ENCODE results near the gene ZBTB9.

DNA sequence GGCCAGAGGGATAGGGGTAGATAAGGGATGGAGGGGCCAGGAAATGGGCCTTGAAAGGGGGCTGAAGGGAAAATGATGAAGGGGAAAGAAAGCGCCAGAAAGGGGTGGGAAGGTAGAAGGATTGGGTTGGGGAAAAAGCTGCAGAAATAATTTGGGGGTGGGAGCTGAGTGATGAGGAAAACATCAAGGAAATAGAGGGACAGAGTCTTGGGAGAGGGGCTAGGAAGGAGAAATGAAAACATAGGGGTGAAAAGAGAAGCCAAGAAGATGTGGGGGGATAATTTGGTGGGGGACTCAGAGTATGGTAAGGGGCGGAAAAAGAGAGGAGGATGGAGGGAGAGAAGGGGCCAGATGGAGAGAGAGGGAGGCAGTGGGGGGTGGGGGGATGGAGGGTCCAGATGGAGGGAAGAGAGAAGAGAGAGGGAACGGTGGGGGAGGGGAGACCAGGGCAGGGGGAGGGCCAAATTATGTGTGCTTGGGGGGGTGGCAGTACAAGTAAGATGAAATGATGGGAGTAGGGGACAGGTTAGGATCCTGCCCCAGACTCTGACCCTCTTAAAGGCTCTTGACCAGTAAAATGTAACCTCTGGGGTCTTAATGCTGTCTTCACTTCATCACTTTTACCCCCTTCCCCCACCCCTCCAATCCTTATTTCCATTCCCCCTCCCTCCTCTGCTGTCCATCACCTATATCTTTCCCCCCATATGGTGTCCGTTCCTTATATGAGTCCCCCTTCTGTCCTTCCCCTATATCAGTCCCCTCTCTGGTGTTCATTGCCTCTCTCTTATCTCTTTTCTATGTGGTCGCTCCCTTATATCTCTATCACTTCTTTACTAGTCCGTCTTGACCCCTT, 33.7 kb upstream of the ZBTB9 start:
- TF ChIP-seq, protein P1, sequence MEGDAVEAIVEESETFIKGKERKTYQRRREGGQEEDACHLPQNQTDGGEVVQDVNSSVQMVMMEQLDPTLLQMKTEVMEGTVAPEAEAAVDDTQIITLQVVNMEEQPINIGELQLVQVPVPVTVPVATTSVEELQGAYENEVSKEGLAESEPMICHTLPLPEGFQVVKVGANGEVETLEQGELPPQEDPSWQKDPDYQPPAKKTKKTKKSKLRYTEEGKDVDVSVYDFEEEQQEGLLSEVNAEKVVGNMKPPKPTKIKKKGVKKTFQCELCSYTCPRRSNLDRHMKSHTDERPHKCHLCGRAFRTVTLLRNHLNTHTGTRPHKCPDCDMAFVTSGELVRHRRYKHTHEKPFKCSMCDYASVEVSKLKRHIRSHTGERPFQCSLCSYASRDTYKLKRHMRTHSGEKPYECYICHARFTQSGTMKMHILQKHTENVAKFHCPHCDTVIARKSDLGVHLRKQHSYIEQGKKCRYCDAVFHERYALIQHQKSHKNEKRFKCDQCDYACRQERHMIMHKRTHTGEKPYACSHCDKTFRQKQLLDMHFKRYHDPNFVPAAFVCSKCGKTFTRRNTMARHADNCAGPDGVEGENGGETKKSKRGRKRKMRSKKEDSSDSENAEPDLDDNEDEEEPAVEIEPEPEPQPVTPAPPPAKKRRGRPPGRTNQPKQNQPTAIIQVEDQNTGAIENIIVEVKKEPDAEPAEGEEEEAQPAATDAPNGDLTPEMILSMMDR (conservative IDR thresholded peaks at IDR 0.05; ENCODE audit: low read depth, low read length) = no peak
- TF ChIP-seq EZH2 (IDR thresholded peaks at IDR 0.05; ENCODE audit: borderline replicate concordance, low read depth, low read length, poor library complexity, severe bottlenecking) = no peak
